Astrocyte (in vitro differentiated cells and primary cell): ENCODE data around the gene PEX16. TPM values are rescaled to one million over a fixed set of nuclear protein-coding genes. Genes with fewer than 3 reads are reported as not detected.

ENCODE experiments used
- DNase-seq: peaks from one replicate; pipeline ENCODE4 v3.0.0-alpha.2; 2010; ENCODE audit warnings: low read depth
- FAIRE-seq: peaks from 2 replicates; lab custom pipeline; 2011; peaks lifted over from hg19 to GRCh38; lab: Jason Lieb, UNC
- H2AFZ ChIP-seq: 2 replicates; pipeline ENCODE4 v1.6.0; 2012; ENCODE audit warnings: low read depth, low read length, inconsistent platforms
- H3K27ac ChIP-seq: 2 replicates; pipeline ENCODE4 v1.5.1; 2011; ENCODE audit warnings: low read depth, low read length, inconsistent platforms
- H3K27me3 ChIP-seq: 2 replicates; pipeline ENCODE4 v1.6.0; 2011; ENCODE audit warnings: low read length, inconsistent platforms; ENCODE audit not compliant: insufficient read depth
- H3K36me3 ChIP-seq: 2 replicates; pipeline ENCODE4 v1.5.1; 2011; ENCODE audit warnings: low read length, inconsistent platforms; ENCODE audit not compliant: insufficient read depth
- H3K4me1 ChIP-seq: 2 replicates; pipeline ENCODE4 v1.5.1; 2011; ENCODE audit warnings: low read length, inconsistent platforms; ENCODE audit not compliant: insufficient read depth
- H3K4me2 ChIP-seq: 2 replicates; pipeline ENCODE4 v1.6.0; 2012; ENCODE audit warnings: low read length, inconsistent platforms
- H3K4me3 ChIP-seq: 2 replicates; pipeline ENCODE4 v1.5.1; 2011; ENCODE audit warnings: low read depth, mild to moderate bottlenecking, low read length, inconsistent platforms; ENCODE audit not compliant: insufficient read depth
- H3K79me2 ChIP-seq: 2 replicates; pipeline ENCODE4 v1.6.0; 2012; ENCODE audit warnings: mild to moderate bottlenecking, low read length, inconsistent platforms; ENCODE audit not compliant: insufficient read depth
- H3K9ac ChIP-seq: 2 replicates; pipeline ENCODE4 v1.6.0; 2012; ENCODE audit warnings: mild to moderate bottlenecking, low read length, inconsistent platforms
- H3K9me3 ChIP-seq: 2 replicates; pipeline ENCODE4 v1.5.1; 2012; ENCODE audit warnings: low read depth, mild to moderate bottlenecking, low read length, inconsistent platforms; ENCODE audit not compliant: insufficient read depth
- H4K20me1 ChIP-seq: 2 replicates; pipeline ENCODE4 v1.6.0; 2012; ENCODE audit warnings: low read length, inconsistent platforms; ENCODE audit not compliant: insufficient read depth
- H3K27ac Mint-ChIP-seq: one replicate; pipeline ENCODE4 v1.8.0; 2021; ENCODE audit warnings: mild to moderate bottlenecking, mixed read lengths; ENCODE audit not compliant: unreplicated experiment
- H3K27me3 Mint-ChIP-seq: one replicate; pipeline ENCODE4 v1.8.0; 2021; ENCODE audit warnings: low read depth, mixed read lengths; ENCODE audit not compliant: unreplicated experiment
- H3K36me3 Mint-ChIP-seq: one replicate; pipeline ENCODE4 v1.8.0; 2021; ENCODE audit warnings: low read depth, mixed read lengths; ENCODE audit not compliant: unreplicated experiment
- H3K4me1 Mint-ChIP-seq: one replicate; pipeline ENCODE4 v1.8.0; 2021; ENCODE audit warnings: low read depth, mixed read lengths; ENCODE audit not compliant: unreplicated experiment
- H3K4me3 Mint-ChIP-seq: one replicate; pipeline ENCODE4 v1.8.0; 2021; ENCODE audit warnings: mild to moderate bottlenecking, moderate library complexity, mixed read lengths; ENCODE audit not compliant: unreplicated experiment
- H3K9me3 Mint-ChIP-seq: one replicate; pipeline ENCODE4 v1.8.0; 2021; ENCODE audit warnings: mild to moderate bottlenecking, mixed read lengths; ENCODE audit not compliant: unreplicated experiment
- EZH2 ChIP-seq: IDR thresholded peaks from 2 replicates; pipeline ENCODE4 v1.6.1; 2012; ENCODE audit warnings: mild to moderate bottlenecking, low read length, inconsistent platforms; ENCODE audit not compliant: insufficient read depth
- total RNA-seq: library from RNA; stranded (reverse); gene quantifications from 2 replicates; pipeline ENCODE4 v1.2.1, GENCODE V29; 2021
- TF ChIP-seq, protein P1 (sequence below): IDR thresholded peaks from 2 replicates; pipeline ENCODE4 v1.5.1; 2011; ENCODE audit warnings: low read depth, mild to moderate bottlenecking, inconsistent platforms, low read length, moderate library complexity; ENCODE audit not compliant: insufficient read depth

The PEX16 gene
- total RNA-seq, 1 donor from 2014 or later = 25.9 TPM

DNA sequence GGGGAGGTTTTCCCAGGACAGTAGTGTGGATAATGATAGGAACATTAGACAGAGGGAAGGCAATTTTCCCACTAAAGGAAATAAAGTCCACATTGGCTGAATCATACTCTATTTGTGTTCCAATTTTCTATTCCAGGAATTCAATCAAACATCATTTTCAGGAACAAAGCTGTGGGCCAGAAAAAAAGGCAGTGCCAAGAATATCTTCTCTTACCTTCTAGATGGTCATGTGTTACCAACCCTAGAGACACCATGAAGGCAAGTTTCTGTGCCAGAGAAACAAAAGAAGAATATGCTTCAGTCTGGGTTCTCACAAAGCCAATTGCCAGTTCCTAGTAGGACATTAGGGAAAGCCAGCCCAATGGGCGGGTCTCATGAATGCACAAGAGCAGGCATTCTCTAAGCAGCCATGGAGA, 32.3 kb upstream of the PEX16 start:
- Mint-ChIP-seq H3K4me3 (no peak overlapping the region), H3K9me3 (no peaks in the 10 kb centered on the region), H3K36me3 (peaks cover 18% of the 10 kb centered on the region), H3K27ac (no peak overlapping the region), H3K4me1 (no peaks in the 10 kb centered on the region), H3K27me3 (no peaks in the 10 kb centered on the region)
- Histone ChIP-seq H3K27ac (no peak overlapping the region), H4K20me1 (no peaks in the 10 kb centered on the region), H3K27me3 (no peaks in the 10 kb centered on the region), H3K4me1 (no peaks in the 10 kb centered on the region), H3K79me2 (no peaks in the 10 kb centered on the region), H3K9ac (no peak overlapping the region), H3K4me3 (no peak overlapping the region), H3K9me3 (no peaks in the 10 kb centered on the region), H3K36me3 (peaks cover 19% of the 10 kb centered on the region), H2AFZ (no peak overlapping the region), H3K4me2 (no peak overlapping the region)
- no peak for FAIRE-seq
- TF ChIP-seq, protein P1, sequence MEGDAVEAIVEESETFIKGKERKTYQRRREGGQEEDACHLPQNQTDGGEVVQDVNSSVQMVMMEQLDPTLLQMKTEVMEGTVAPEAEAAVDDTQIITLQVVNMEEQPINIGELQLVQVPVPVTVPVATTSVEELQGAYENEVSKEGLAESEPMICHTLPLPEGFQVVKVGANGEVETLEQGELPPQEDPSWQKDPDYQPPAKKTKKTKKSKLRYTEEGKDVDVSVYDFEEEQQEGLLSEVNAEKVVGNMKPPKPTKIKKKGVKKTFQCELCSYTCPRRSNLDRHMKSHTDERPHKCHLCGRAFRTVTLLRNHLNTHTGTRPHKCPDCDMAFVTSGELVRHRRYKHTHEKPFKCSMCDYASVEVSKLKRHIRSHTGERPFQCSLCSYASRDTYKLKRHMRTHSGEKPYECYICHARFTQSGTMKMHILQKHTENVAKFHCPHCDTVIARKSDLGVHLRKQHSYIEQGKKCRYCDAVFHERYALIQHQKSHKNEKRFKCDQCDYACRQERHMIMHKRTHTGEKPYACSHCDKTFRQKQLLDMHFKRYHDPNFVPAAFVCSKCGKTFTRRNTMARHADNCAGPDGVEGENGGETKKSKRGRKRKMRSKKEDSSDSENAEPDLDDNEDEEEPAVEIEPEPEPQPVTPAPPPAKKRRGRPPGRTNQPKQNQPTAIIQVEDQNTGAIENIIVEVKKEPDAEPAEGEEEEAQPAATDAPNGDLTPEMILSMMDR = no peak
- TF ChIP-seq EZH2 = no peak
- DNase-seq = peak; percentile 28

DNA sequence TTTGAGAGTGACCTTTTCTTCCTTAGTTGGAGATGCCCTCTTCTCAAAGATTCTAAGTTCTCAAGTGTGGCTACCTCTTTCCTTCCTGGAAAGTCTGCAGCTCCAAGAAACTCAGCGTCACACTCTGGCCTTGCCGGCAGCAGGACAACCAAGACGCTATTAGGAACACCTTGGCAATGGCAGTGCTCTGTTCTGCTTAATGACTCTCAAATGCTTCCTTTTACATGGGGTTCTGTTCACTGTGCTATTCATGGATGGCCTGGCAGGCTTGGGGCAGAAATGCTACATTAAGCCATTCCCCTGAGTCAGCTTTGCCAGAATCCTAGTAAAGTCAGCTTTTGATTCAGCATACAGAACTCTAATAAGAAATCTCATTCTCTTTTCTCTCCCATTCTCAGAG, 30.7 kb upstream of the PEX16 start:
- DNase-seq = no peak
- H3K4me1 Mint-ChIP-seq = no peaks in the 10 kb centered on the region
- Histone ChIP-seq H3K4me1 (no peaks in the 10 kb centered on the region), H3K9me3 (no peaks in the 10 kb centered on the region), H3K36me3 (peaks cover 19% of the 10 kb centered on the region), H2AFZ (no peak overlapping the region), H4K20me1 (no peaks in the 10 kb centered on the region), H3K27ac (no peak overlapping the region), H3K4me3 (no peak overlapping the region), H3K27me3 (no peaks in the 10 kb centered on the region), H3K4me2 (no peak overlapping the region), H3K9ac (no peak overlapping the region), H3K79me2 (no peaks in the 10 kb centered on the region)
- no peaks in the 10 kb centered on the region for H3K27me3 Mint-ChIP-seq
- H3K27ac Mint-ChIP-seq = no peak overlapping the region
- TF ChIP-seq, protein P1 = no peak
- no peak for TF ChIP-seq EZH2
- no peak overlapping the region for H3K4me3 Mint-ChIP-seq
- H3K36me3 Mint-ChIP-seq = peaks cover 16% of the 10 kb centered on the region
- no peak for FAIRE-seq
- H3K9me3 Mint-ChIP-seq = no peaks in the 10 kb centered on the region

DNA sequence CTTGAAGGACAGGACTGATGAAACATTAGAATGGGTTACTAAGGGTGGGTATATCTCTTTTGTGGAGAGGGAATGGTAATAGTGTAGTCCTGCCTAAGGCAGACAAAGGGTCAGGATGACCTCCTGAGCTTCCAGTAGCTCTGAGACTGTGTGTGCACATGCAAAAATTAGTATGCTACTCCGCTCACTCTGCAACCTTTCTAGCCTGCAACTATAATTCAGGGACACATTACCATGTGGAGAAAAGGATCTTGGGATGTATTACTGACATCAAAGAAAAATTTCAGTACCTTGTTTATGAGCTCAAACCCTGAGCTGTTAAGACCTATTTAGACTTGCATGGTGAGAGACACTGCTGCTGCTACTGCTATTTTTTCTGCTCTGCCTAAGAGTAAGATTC, 30.2 kb upstream of the PEX16 start:
- Histone ChIP-seq H2AFZ (no peak overlapping the region), H3K27me3 (no peaks in the 10 kb centered on the region), H3K79me2 (no peaks in the 10 kb centered on the region), H3K9ac (no peak overlapping the region), H3K36me3 (peaks cover 19% of the 10 kb centered on the region), H3K9me3 (no peaks in the 10 kb centered on the region), H3K4me1 (no peaks in the 10 kb centered on the region), H3K4me3 (no peak overlapping the region), H3K27ac (no peak overlapping the region), H4K20me1 (no peaks in the 10 kb centered on the region), H3K4me2 (no peak overlapping the region)
- Mint-ChIP-seq H3K4me1 (no peaks in the 10 kb centered on the region), H3K4me3 (no peak overlapping the region), H3K27me3 (no peaks in the 10 kb centered on the region), H3K36me3 (peaks cover 16% of the 10 kb centered on the region), H3K9me3 (no peaks in the 10 kb centered on the region), H3K27ac (no peak overlapping the region)
- no peak for DNase-seq
- no peak for FAIRE-seq
- TF ChIP-seq, protein P1 = no peak
- no peak for TF ChIP-seq EZH2
